SU-DHL-6 (cell line): ENCODE measurements around the gene C1QTNF1.

Experiments used
- H2AFZ ChIP-seq: fragments of 200-600 bp; sonication (generic); 2 replicates; pipeline ENCODE4 v1.6.1; 2014; ENCODE audit warnings: low read depth, mild to moderate bottlenecking, moderate library complexity, mixed read lengths, antibody characterized with exemption, low read length; ENCODE audit not compliant: severe bottlenecking
- H3F3A ChIP-seq: fragments of 200-600 bp; shearing (Covaris generic); 2 replicates; pipeline ENCODE4 v1.6.0; 2016; ENCODE audit warnings: antibody characterized with exemption, mild to moderate bottlenecking; ENCODE audit not compliant: insufficient read depth
- H3K27ac ChIP-seq: fragments of 200-600 bp; sonication (generic); 2 replicates; pipeline ENCODE4 v1.5.1; 2016; ENCODE audit warnings: low read depth, mild to moderate bottlenecking, low read length, moderate library complexity, mixed read lengths
- H3K27me3 ChIP-seq: fragments of 200-600 bp; sonication (generic), shearing (Covaris generic); 2 replicates; pipeline ENCODE4 v1.6.0; 2014; ENCODE audit warnings: mild to moderate bottlenecking, low read length
- H3K36me3 ChIP-seq: fragments of 200-600 bp; sonication (generic); 2 replicates; pipeline ENCODE4 v1.6.1; 2014; ENCODE audit warnings: mild to moderate bottlenecking, low read length, mixed read lengths
- H3K4me2 ChIP-seq: fragments of 300-600, 200-600 bp; shearing (Covaris generic), sonication (generic); 2 replicates; pipeline ENCODE4 v1.6.0; 2014; ENCODE audit warnings: low read length, low read depth, mild to moderate bottlenecking; ENCODE audit not compliant: poor library complexity, severe bottlenecking
- H3K4me3 ChIP-seq: fragments of 200-600 bp; sonication (generic); 2 replicates; pipeline ENCODE4 v1.5.1; 2014; ENCODE audit warnings: antibody characterized with exemption, low read length, mild to moderate bottlenecking, mixed read lengths; ENCODE audit not compliant: insufficient read depth, poor library complexity, severe bottlenecking
- H3K79me2 ChIP-seq: fragments of 200-600 bp; sonication (generic); 2 replicates; pipeline ENCODE4 v1.6.1; 2014; ENCODE audit warnings: mild to moderate bottlenecking, low read length, moderate library complexity; ENCODE audit not compliant: insufficient read depth
- H3K9ac ChIP-seq: fragments of 200-600 bp; sonication (generic); 2 replicates; pipeline ENCODE4 v1.7.0; 2014; ENCODE audit warnings: mild to moderate bottlenecking, low read length
- H3K9me2 ChIP-seq: fragments of 200-600 bp; sonication (generic); replicated peaks from 2 replicates; pipeline ENCODE4 v1.6.1; 2014; ENCODE audit warnings: low read length; ENCODE audit not compliant: insufficient read depth
- H3K9me3 ChIP-seq: fragments of 200-600 bp; sonication (generic); 2 replicates; pipeline ENCODE4 v1.6.1; 2014; ENCODE audit warnings: low read length, mixed read lengths; ENCODE audit not compliant: insufficient read depth
- H4K20me1 ChIP-seq: fragments of 200-600 bp; sonication (generic); 2 replicates; pipeline ENCODE4 v1.6.1; 2014; ENCODE audit warnings: low read depth, mild to moderate bottlenecking, antibody characterized with exemption, low read length, moderate library complexity, mixed read lengths
- CTCF ChIP-seq: fragments of 200-600 bp; sonication (generic); IDR thresholded peaks from one replicate; pipeline ENCODE4 v1.5.1; 2017; ENCODE audit warnings: antibody characterized with exemption, mild to moderate bottlenecking, low read length, moderate library complexity; ENCODE audit not compliant: insufficient read depth, poor library complexity, severe bottlenecking
- EZH2phosphoT487 ChIP-seq: fragments of 200-600 bp; sonication (generic), shearing (Covaris generic); conservative IDR thresholded peaks from 2 replicates; pipeline ENCODE4 v1.6.1; 2018; ENCODE audit warnings: mild to moderate bottlenecking, antibody characterized with exemption, low read length, moderate library complexity, mixed read lengths

The C1QTNF1 gene

GRCh38 chr17:78999056-78999768 is 24.8 kb upstream of the C1QTNF1 start:
- no peaks in the 10 kb centered on the region for H3K9me3 ChIP-seq
- H3K27ac ChIP-seq = no peak overlapping the region
- H2AFZ ChIP-seq = no peak overlapping the region
- no peaks in the 10 kb centered on the region for H4K20me1 ChIP-seq
- no peak overlapping the region for H3K9ac ChIP-seq
- no peaks in the 10 kb centered on the region for H3K27me3 ChIP-seq
- no peak overlapping the region for H3K4me3 ChIP-seq
- H3K79me2 ChIP-seq = peaks cover 35% of the 10 kb centered on the region
- TF ChIP-seq CTCF = no peak
- TF ChIP-seq EZH2phosphoT487 = no peak
- no peaks in the 10 kb centered on the region for H3K36me3 ChIP-seq
- no peaks in the 10 kb centered on the region for H3F3A ChIP-seq
- H3K4me2 ChIP-seq = no peak overlapping the region
- no peaks in the 10 kb centered on the region for H3K9me2 ChIP-seq

GRCh38 chr17:78999947-79000395 is 24.0 kb upstream of the C1QTNF1 start:
- H3K79me2 ChIP-seq = peaks cover 35% of the 10 kb centered on the region
- no peaks in the 10 kb centered on the region for H3K36me3 ChIP-seq

GRCh38 chr17:79000396-79001189 is 23.4 kb upstream of the C1QTNF1 start:
- no peaks in the 10 kb centered on the region for H3K27me3 ChIP-seq
- peaks cover 35% of the 10 kb centered on the region for H3K79me2 ChIP-seq
- H3K9me3 ChIP-seq = no peaks in the 10 kb centered on the region
- no peaks in the 10 kb centered on the region for H3F3A ChIP-seq
- TF ChIP-seq CTCF (no peak), EZH2phosphoT487 (no peak)
- no peak overlapping the region for H3K4me2 ChIP-seq
- H3K4me3 ChIP-seq = no peak overlapping the region
- no peaks in the 10 kb centered on the region for H4K20me1 ChIP-seq
- no peak overlapping the region for H3K27ac ChIP-seq
- H3K9me2 ChIP-seq = no peaks in the 10 kb centered on the region
- H2AFZ ChIP-seq = no peak overlapping the region
- H3K36me3 ChIP-seq = no peaks in the 10 kb centered on the region
- H3K9ac ChIP-seq = no peak overlapping the region

More at GRCh38 chr17:78999947-79000395, 24.0 kb upstream of the C1QTNF1 start:
- no peak overlapping the region for H3K4me2 ChIP-seq
- no peaks in the 10 kb centered on the region for H3K27me3 ChIP-seq
- H4K20me1 ChIP-seq = no peaks in the 10 kb centered on the region
- H3K9me2 ChIP-seq = no peaks in the 10 kb centered on the region
- no peak overlapping the region for H3K9ac ChIP-seq
- no peaks in the 10 kb centered on the region for H3F3A ChIP-seq
- no peak overlapping the region for H2AFZ ChIP-seq
- TF ChIP-seq EZH2phosphoT487 (no peak), CTCF (no peak)
- H3K9me3 ChIP-seq = no peaks in the 10 kb centered on the region
- no peak overlapping the region for H3K27ac ChIP-seq
- no peak overlapping the region for H3K4me3 ChIP-seq
